H1 (cell line): Measurements from ENCODE around the gene LTBP1. TPM values are rescaled to one million over a fixed set of nuclear protein-coding genes. Genes with fewer than 3 reads are reported as not detected.

ENCODE experiments used
- CTCF ChIA-PET: fragments of 300-600 bp; sonication (Branson Sonifier 250); formaldehyde crosslinking; loops from one replicate; lab custom pipeline; 2021; ENCODE audit not compliant: partially characterized antibody; lab: Charles Lee
- POLR2A ChIA-PET: fragments of 300-600 bp; sonication (Branson Sonifier 250); formaldehyde crosslinking; loops from one replicate; lab custom pipeline; 2021; ENCODE audit warnings: inconsistent platforms; ENCODE audit not compliant: partially characterized antibody; lab: Charles Lee
- DNase-seq, 2 experiments: peaks; one replicate each; pipeline versions ENCODE4 v3.0.0 to v3.0.0-alpha.2; 2010 to 2022; ENCODE audit warnings: low spot score in 2 of 2, low read depth in 1 of 2, mixed read lengths in 1 of 2
- FAIRE-seq: peaks from 2 replicates; lab custom pipeline; 2011; peaks lifted over from hg19 to GRCh38; lab: Jason Lieb, UNC
- H2AFZ ChIP-seq: 2 replicates; pipeline ENCODE4 v1.8.1; 2012; ENCODE audit warnings: low read length, inconsistent platforms
- H2AK5ac ChIP-seq: 2 replicates; pipeline ENCODE4 v1.6.1; 2013; ENCODE audit warnings: low read depth, low read length
- H2BK120ac ChIP-seq: replicated peaks from 2 replicates; pipeline ENCODE3; 2013; ENCODE audit warnings: low read depth, low read length, inconsistent platforms
- H2BK12ac ChIP-seq: 2 replicates; pipeline ENCODE4 v1.6.1; 2013; ENCODE audit warnings: low read depth, low read length
- H2BK15ac ChIP-seq: 2 replicates; pipeline ENCODE4 v1.6.1; 2013; ENCODE audit warnings: low read length
- H2BK20ac ChIP-seq: 2 replicates; pipeline ENCODE4 v1.6.1; 2013; ENCODE audit warnings: low read length
- H2BK5ac ChIP-seq: 2 replicates; pipeline ENCODE4 v1.6.1; 2013; ENCODE audit warnings: low read depth, low read length
- H3K14ac ChIP-seq: 2 replicates; pipeline ENCODE4 v1.6.1; 2013; ENCODE audit warnings: inconsistent platforms; ENCODE audit not compliant: insufficient read length
- H3K18ac ChIP-seq: 2 replicates; pipeline ENCODE4 v1.6.1; 2013; ENCODE audit warnings: low read length; ENCODE audit errors: extremely low read depth
- H3K23ac ChIP-seq: 2 replicates; pipeline ENCODE4 v1.6.1; 2013; ENCODE audit warnings: inconsistent platforms; ENCODE audit not compliant: insufficient read length
- H3K23me2 ChIP-seq: 2 replicates; pipeline ENCODE4 v1.6.1; 2013; ENCODE audit warnings: low read depth, low read length
- H3K27ac ChIP-seq: 2 replicates; pipeline ENCODE4 v1.6.1; 2011; ENCODE audit warnings: low read depth, low read length, inconsistent platforms
- H3K27me3 ChIP-seq, 4 experiments: replicated peaks in 1 of 4; 1 replicate in 1 of 4; 2 replicates in 3 of 4; pipeline versions ENCODE4 v1.6.1 to v1.8.1; 2011 to 2013; ENCODE audit warnings: low read length in 3 of 4, mild to moderate bottlenecking in 3 of 4, inconsistent platforms in 2 of 4, mixed read lengths in 2 of 4, moderate library complexity in 1 of 4; ENCODE audit not compliant: control insufficient read depth in 3 of 4, insufficient read depth in 3 of 4; ENCODE audit errors: extremely low read depth in 1 of 4
- H3K36me3 ChIP-seq, 4 experiments: 2 replicates each; pipeline versions ENCODE4 v1.6.1 to v1.8.1; 2011 to 2013; ENCODE audit warnings: mild to moderate bottlenecking in 4 of 4, low read length in 3 of 4, moderate library complexity in 2 of 4, control low read depth in 1 of 4, inconsistent platforms in 1 of 4; ENCODE audit not compliant: insufficient read depth in 4 of 4, control insufficient read depth in 2 of 4
- H3K4ac ChIP-seq: replicated peaks from 2 replicates; pipeline ENCODE3; 2013; ENCODE audit warnings: low read length, low read depth, mixed read lengths, inconsistent platforms; ENCODE audit not compliant: insufficient read length
- H3K4me1 ChIP-seq, 4 experiments: replicated peaks in 1 of 4; 1 replicate in 1 of 4; 2 replicates in 3 of 4; pipeline versions ENCODE4 v1.6.1 to v1.8.1; 2011 to 2013; ENCODE audit warnings: low read length in 3 of 4, inconsistent platforms in 2 of 4, mixed read lengths in 1 of 4; ENCODE audit not compliant: insufficient read depth in 4 of 4, control insufficient read depth in 3 of 4
- H3K4me2 ChIP-seq, 2 experiments: 2 replicates each; pipeline versions ENCODE4 v1.6.1 to v1.8.1; 2011 to 2013; ENCODE audit warnings: low read depth in 2 of 2, low read length in 2 of 2, control low read depth in 1 of 2, inconsistent platforms in 1 of 2, mild to moderate bottlenecking in 1 of 2; ENCODE audit not compliant: insufficient read depth in 1 of 2
- H3K4me3 ChIP-seq, 4 experiments: fragments of 200-600, 300-600 bp in 1 of 4; sonication (generic), shearing (Covaris generic), sonication (Bioruptor Twin) in 1 of 4; 2 replicates each; pipeline versions ENCODE4 v1.5.1 to v1.8.1; 2011 to 2016; ENCODE audit warnings: low read length in 4 of 4, low read depth in 3 of 4, control low read depth in 2 of 4, inconsistent platforms in 2 of 4, mild to moderate bottlenecking in 2 of 4, mixed read lengths in 1 of 4, moderate library complexity in 1 of 4; ENCODE audit not compliant: insufficient read depth in 2 of 4; ENCODE audit errors: extremely low read depth in 1 of 4
- H3K56ac ChIP-seq: replicated peaks from 2 replicates; pipeline ENCODE3; 2013; ENCODE audit warnings: low read depth, mild to moderate bottlenecking, mixed read lengths, low read length, inconsistent platforms; ENCODE audit not compliant: insufficient read length
- H3K79me1 ChIP-seq: 2 replicates; pipeline ENCODE4 v1.6.1; 2013; ENCODE audit warnings: low read depth, low read length, control low read depth
- H3K79me2 ChIP-seq, 2 experiments: 2 replicates each; pipeline versions ENCODE4 v1.6.1 to v1.8.1; 2012 to 2013; ENCODE audit warnings: low read length in 2 of 2, mild to moderate bottlenecking in 2 of 2, inconsistent platforms in 1 of 2; ENCODE audit not compliant: insufficient read depth in 2 of 2, control insufficient read depth in 1 of 2
- H3K9ac ChIP-seq, 4 experiments: replicated peaks in 1 of 4; 1 replicate in 1 of 4; 2 replicates in 3 of 4; pipeline versions ENCODE4 v1.6.1 to v1.8.1; 2011 to 2013; ENCODE audit warnings: low read depth in 3 of 4, low read length in 3 of 4, control low read depth in 2 of 4, mild to moderate bottlenecking in 2 of 4, moderate library complexity in 2 of 4, inconsistent platforms in 1 of 4; ENCODE audit errors: extremely low read depth in 1 of 4
- H3K9me3 ChIP-seq, 2 experiments: 2 replicates each; pipeline versions ENCODE4 v1.6.1 to v1.8.1; 2012 to 2013; ENCODE audit warnings: mild to moderate bottlenecking in 2 of 2, moderate library complexity in 2 of 2, control low read depth in 1 of 2, inconsistent platforms in 1 of 2, low read depth in 1 of 2, low read length in 1 of 2, mixed read lengths in 1 of 2; ENCODE audit not compliant: insufficient read depth in 2 of 2
- H4K20me1 ChIP-seq, 2 experiments: replicated peaks in 1 of 2; 2 replicates each; pipeline versions ENCODE3 to v1.8.1; 2011 to 2013; ENCODE audit warnings: inconsistent platforms in 2 of 2, low read length in 2 of 2, mild to moderate bottlenecking in 1 of 2; ENCODE audit not compliant: insufficient read depth in 2 of 2, control insufficient read depth in 1 of 2
- H4K5ac ChIP-seq: 2 replicates; pipeline ENCODE4 v1.6.1; 2013; ENCODE audit warnings: low read length, low read depth, mixed read lengths, inconsistent platforms; ENCODE audit not compliant: insufficient read length
- H4K8ac ChIP-seq: 2 replicates; pipeline ENCODE4 v1.8.0; 2013; ENCODE audit warnings: mild to moderate bottlenecking, moderate library complexity, low read length, inconsistent platforms; ENCODE audit not compliant: insufficient read depth; ENCODE audit errors: extremely low read depth
- H4K91ac ChIP-seq: replicated peaks from 2 replicates; pipeline ENCODE3; 2013; ENCODE audit warnings: low read length, mixed read lengths, inconsistent platforms; ENCODE audit not compliant: insufficient read length
- CBX8 ChIP-seq: fragments of 300-800, 300-1000 bp; sonication (generic); IDR thresholded peaks from 2 replicates; pipeline ENCODE4 v1.7.1; 2016; ENCODE audit warnings: low read depth, low read length, borderline replicate concordance
- CTBP2 ChIP-seq: IDR thresholded peaks from 2 replicates; pipeline ENCODE4 v1.7.0; 2011; ENCODE audit warnings: borderline replicate concordance, mild to moderate bottlenecking, moderate library complexity, mixed read lengths, low read length; ENCODE audit not compliant: insufficient read depth, insufficient read length
- HDAC2 ChIP-seq, 2 experiments: fragments of 300-600 bp in 1 of 2; sonication (generic) in 1 of 2; IDR thresholded peaks; 2 replicates each; pipeline ENCODE4 v1.6.1; 2011 to 2012; ENCODE audit warnings: low read depth in 2 of 2, low read length in 2 of 2, mild to moderate bottlenecking in 2 of 2, moderate library complexity in 2 of 2, borderline replicate concordance in 1 of 2, inconsistent platforms in 1 of 2
- JUN ChIP-seq: IDR thresholded peaks from 2 replicates; pipeline ENCODE4 v1.6.1; 2011; ENCODE audit warnings: low read depth, mild to moderate bottlenecking, improper control_type of control experiment, low read length
- KDM4A ChIP-seq: IDR thresholded peaks from one replicate; pipeline ENCODE4 v1.7.1; 2012; ENCODE audit warnings: low read depth, mild to moderate bottlenecking, moderate library complexity, low read length, inconsistent platforms; ENCODE audit not compliant: severe bottlenecking
- NRF1 ChIP-seq: IDR thresholded peaks from 2 replicates; pipeline ENCODE4 v1.6.1; 2011; ENCODE audit warnings: mild to moderate bottlenecking, low read depth, low read length, improper control_type of control experiment
- SAP30 ChIP-seq: fragments of 300-600 bp; sonication (generic); IDR thresholded peaks from 2 replicates; pipeline ENCODE4 v1.7.1; 2012; ENCODE audit warnings: low read length, moderate library complexity, mild to moderate bottlenecking, inconsistent platforms; ENCODE audit not compliant: insufficient read depth, insufficient replicate concordance
- TAF1 ChIP-seq: IDR thresholded peaks from 2 replicates; pipeline ENCODE4 v1.6.1; 2011; ENCODE audit warnings: mild to moderate bottlenecking, low read depth, low read length
- TBP ChIP-seq: IDR thresholded peaks from 2 replicates; pipeline ENCODE4 v1.6.1; 2011; ENCODE audit warnings: low read depth, low read length, improper control_type of control experiment
- WGBS, 2 experiments: shearing (Covaris generic) in 1 of 2; methylation state at CpG; one replicate each; pipeline versions ENCODE4 v1.1.6 to v1.1.7; 2013 to 2015; ENCODE audit warnings: low lambda C conversion rate in 2 of 2, mixed read lengths in 2 of 2, inconsistent platforms in 1 of 2, low coverage in 1 of 2, missing lambda C conversion rate in 1 of 2; ENCODE audit not compliant: insufficient replicate concordance in 2 of 2, insufficient coverage in 1 of 2, insufficient read length in 1 of 2; ENCODE audit errors: extremely low coverage in 1 of 2, missing lambda C conversion rate in 1 of 2; 5-methylcytosine and 5-hydroxymethylcytosine counted together
- polyA plus RNA-seq, 7 experiments: library from polyadenylated mRNA; depleted of rRNA in 3 of 7; stranded (reverse) in 5 of 7; unstranded in 2 of 7; fragments of >200 nt in 5 of 7; fragments of 200-250 nt in 2 of 7; gene quantifications; 1 replicate in 5 of 7; 2 replicates in 1 of 7; 4 replicates in 1 of 7; pipeline versions ENCODE4 v1.2.1 to v1.2.3, GENCODE V29; 2011 to 2013; ENCODE audit warnings: missing spikeins in 2 of 7, mixed read lengths in 2 of 7
- total RNA-seq: library from RNA; stranded (reverse); fragmentation: NEBNext Ultra II Directional; extraction: Animal tissue kit (Norgen Biotek cat#: 25700); gene quantifications from 2 replicates; pipeline ENCODE4 v1.2.1, GENCODE V29; 2021
- TF ChIP-seq, protein P1 (sequence below): IDR thresholded peaks from 2 replicates; pipeline ENCODE4 v1.6.1; 2012; ENCODE audit warnings: inconsistent platforms

LTBP1 gene
- total and polyA plus RNA-seq, 2 of the 8 experiments (the other 6 are each of a cell fraction or from before 2014, with no cell fraction given), result 15.4 to 24.7 TPM

DNA sequence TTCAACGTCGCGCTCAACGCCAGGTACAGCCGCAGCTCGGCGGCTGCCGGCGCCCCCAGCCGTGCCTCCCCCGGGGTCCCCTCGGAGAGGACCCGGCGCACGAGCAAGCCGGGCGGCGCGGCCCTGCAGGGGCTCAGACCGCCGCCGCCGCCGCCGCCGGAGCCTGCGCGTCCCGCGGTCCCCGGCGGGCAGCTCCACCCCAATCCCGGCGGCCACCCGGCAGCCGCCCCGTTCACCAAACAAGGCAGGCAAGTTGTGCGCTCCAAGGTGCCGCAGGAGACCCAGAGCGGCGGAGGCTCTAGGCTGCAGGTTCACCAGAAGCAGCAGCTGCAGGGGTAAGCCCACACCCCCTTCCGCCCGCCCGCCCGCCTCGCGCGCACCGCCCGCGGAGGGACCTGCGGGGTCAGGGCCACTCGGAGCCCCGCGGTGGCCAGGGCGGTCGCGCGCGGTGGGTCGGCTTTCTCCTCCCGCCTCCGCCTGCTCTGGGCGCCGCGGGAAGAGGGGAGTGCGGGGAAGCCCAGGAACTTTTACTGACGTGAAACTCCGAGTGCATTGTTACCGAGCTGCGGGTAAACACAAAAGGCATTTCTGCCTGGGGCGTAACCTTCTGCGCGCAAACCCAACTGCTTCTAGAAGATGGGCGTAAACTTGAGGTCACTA is 861 bp downstream of the LTBP1 start:
- Histone ChIP-seq H2BK15ac (no peak overlapping the region), H3K9ac (peak overlapping the region; percentile 45 to 68 (median 52); a peak in 5 of 7 replicates), H3K27ac (no peak overlapping the region; the same call in 1 of the 2 replicates), H3K27me3 (no peaks in the 10 kb centered on the region), H4K5ac (no peak overlapping the region), H3K36me3 (no peaks in the 10 kb centered on the region), H3K9me3 (no peaks in the 10 kb centered on the region), H3K4ac (no peak overlapping the region), H3K18ac (peak overlapping the region; percentile 71), H4K20me1 (no peaks in the 10 kb centered on the region), H4K91ac (no peak overlapping the region), H2BK12ac (no peak overlapping the region), H4K8ac (peak overlapping the region; percentile 93), H3K23me2 (peaks cover 13% of the 10 kb centered on the region), H3K4me2 (peak overlapping the region; percentile 59 to 72), H2BK5ac (no peak overlapping the region; the same call in 1 of the 2 replicates), H3K4me1 (peaks cover 2 to 5% (median 3%) of the 10 kb centered on the region in 4 experiments; a peak in 3 of 7 replicates), H2AFZ (no peak overlapping the region), H3K56ac (no peak overlapping the region), H3K14ac (no peak overlapping the region), H2BK20ac (no peak overlapping the region), H2AK5ac (no peak overlapping the region), H3K79me2 (no peaks in the 10 kb centered on the region), H3K79me1 (no peaks in the 10 kb centered on the region; the same call in 1 of the 2 replicates), H2BK120ac (no peak overlapping the region), H3K23ac (no peak overlapping the region), H3K4me3 (peak overlapping the region; percentile 39 to 67 (median 52))
- DNase-seq, result peak in 1 of 2 experiments; percentile 74
- ChIA-PET POLR2A (interaction anchor here (1.0 to 2.2 kb wide), 7 partner anchors 10 to 120 kb away, joined by 3 to 8 read pairs (median 4); no protein-coding TSS in a partner anchor), CTCF (interaction anchor here (0.8 to 1.5 kb wide), 9 partner anchors 10 to 320 kb away, joined by 3 to 4 read pairs (median 3); no protein-coding TSS in a partner anchor)
- FAIRE-seq, result peak; percentile 19
- 3% methylated on average over 31 of the region's 75 CpGs; no CpG with 5 or more reads in 1 of the 2 experiments for WGBS, 2 experiments
- no peak for TF ChIP-seq NRF1
- no peak for TF ChIP-seq JUN
- peak; percentile 46 for TF ChIP-seq TAF1
- TF ChIP-seq CTBP2, result no peak
- peak; percentile 18 for TF ChIP-seq KDM4A
- TF ChIP-seq SAP30, result no peak
- no peak for TF ChIP-seq CBX8
- peak; percentile 44; the same call in 1 of the 2 replicates for TF ChIP-seq TBP
- 0 out of 4 replicates have a peak, but pooled peaks of 1 of the 2 experiments have one; percentile 14 for TF ChIP-seq HDAC2 (IDR thresholded peaks at IDR 0.05; ENCODE audit: borderline replicate concordance in 1 of 2, low read depth in 2 of 2, low read length in 2 of 2)
- TF ChIP-seq, protein P1, sequence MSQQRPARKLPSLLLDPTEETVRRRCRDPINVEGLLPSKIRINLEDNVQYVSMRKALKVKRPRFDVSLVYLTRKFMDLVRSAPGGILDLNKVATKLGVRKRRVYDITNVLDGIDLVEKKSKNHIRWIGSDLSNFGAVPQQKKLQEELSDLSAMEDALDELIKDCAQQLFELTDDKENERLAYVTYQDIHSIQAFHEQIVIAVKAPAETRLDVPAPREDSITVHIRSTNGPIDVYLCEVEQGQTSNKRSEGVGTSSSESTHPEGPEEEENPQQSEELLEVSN, result 0 out of 2 replicates have a peak, but pooled peaks have one; percentile 25
